Naive B cell (primary cell): ENCODE measurements around the gene RAD51B. TPM values are rescaled to one million over a fixed set of nuclear protein-coding genes. Genes with fewer than 3 reads are reported as not detected.

Experiments used
- ATAC-seq, 2 donors: fragments of 150-1000 bp; cut with Tn5 transposase; 2 replicates each; pipeline ENCODE4 v1.10.0; 2021; ENCODE audit warnings: low read depth in 2 of 2, mild to moderate bottlenecking in 2 of 2, moderate library complexity in 2 of 2
- DNase-seq: peaks from one replicate; pipeline ENCODE4 v3.0.0; 2022
- H3K27ac Mint-ChIP-seq, 6 donors: one replicate each; pipeline ENCODE4 v1.8.0; 2020 to 2022; ENCODE audit warnings: mild to moderate bottlenecking in 6 of 6, mixed read lengths in 6 of 6, moderate library complexity in 5 of 6, inconsistent platforms in 2 of 6
- H3K27me3 Mint-ChIP-seq, 3 donors: one replicate each; pipeline ENCODE4 v1.8.0; 2021 to 2022; ENCODE audit warnings: mixed read lengths in 3 of 3, mild to moderate bottlenecking in 1 of 3
- H3K36me3 Mint-ChIP-seq, 2 donors: one replicate each; pipeline ENCODE4 v1.8.0; 2020 to 2022; ENCODE audit warnings: mixed read lengths in 2 of 2, inconsistent platforms in 1 of 2, mild to moderate bottlenecking in 1 of 2
- H3K4me1 Mint-ChIP-seq, 3 donors: one replicate each; pipeline ENCODE4 v1.8.0; 2020 to 2022; ENCODE audit warnings: mixed read lengths in 3 of 3, inconsistent platforms in 1 of 3, mild to moderate bottlenecking in 1 of 3, moderate library complexity in 1 of 3
- H3K4me3 Mint-ChIP-seq, 8 donors: one replicate each; pipeline ENCODE4 v1.8.0; 2020 to 2022; ENCODE audit warnings: mild to moderate bottlenecking in 8 of 8, mixed read lengths in 8 of 8, moderate library complexity in 8 of 8, inconsistent platforms in 2 of 8
- H3K9me3 Mint-ChIP-seq, 7 donors: one replicate each; pipeline ENCODE4 v1.8.0; 2020 to 2022; ENCODE audit warnings: mixed read lengths in 7 of 7, mild to moderate bottlenecking in 5 of 7, inconsistent platforms in 2 of 7, moderate library complexity in 1 of 7
- polyA plus RNA-seq, 6 donors: library from polyadenylated mRNA; unstranded; fragments of 300-500 nt; fragmentation: Illumina TruSeq; gene quantifications; one replicate each; pipeline ENCODE4 v1.2.3, GENCODE V29; 2021; ENCODE audit warnings: low read depth in 6 of 6

The RAD51B gene
- polyA plus RNA-seq, 6 donors from 2014 or later, result 27.4 to 37.2 (median 31.8) TPM

GRCh38 chr14:68145539-68145938 lies 326.0 kb downstream of the RAD51B start:
- Mint-ChIP-seq H3K4me1 (peaks cover 3 to 8% (median 5%) of the 10 kb centered on the region in 3 donors), H3K9me3 (peaks cover 0 to 23% (median 10%) of the 10 kb centered on the region in 7 donors), H3K27me3 (no peaks in the 10 kb centered on the region), H3K36me3 (peaks cover 11 to 16% of the 10 kb centered on the region in 2 donors), H3K27ac (peak overlapping the region in 1 of 6 donors; percentile 5), H3K4me3 (no peak overlapping the region)
- ATAC-seq (no peak), DNase-seq (no peak)

GRCh38 chr14:68146818-68147217 lies 327.2 kb downstream of the RAD51B start:
- ATAC-seq (no peak), DNase-seq (no peak)
- no peaks in the 10 kb centered on the region for H3K27me3 Mint-ChIP-seq
- H3K4me1 Mint-ChIP-seq, result peaks cover 3 to 8% (median 5%) of the 10 kb centered on the region in 3 donors
- H3K27ac Mint-ChIP-seq, result no peak overlapping the region
- peaks cover 16 to 20% of the 10 kb centered on the region in 2 donors for H3K36me3 Mint-ChIP-seq
- no peak overlapping the region for H3K4me3 Mint-ChIP-seq
- peaks cover 4 to 32% (median 17%) of the 10 kb centered on the region in 7 donors for H3K9me3 Mint-ChIP-seq

- ATAC-seq, result no peak
- peaks cover 3 to 8% (median 5%) of the 10 kb centered on the region in 3 donors for H3K4me1 Mint-ChIP-seq
- no peak for DNase-seq
- no peaks in the 10 kb centered on the region for H3K27me3 Mint-ChIP-seq
- H3K36me3 Mint-ChIP-seq, result peaks cover 19 to 20% of the 10 kb centered on the region in 2 donors
- peaks cover 4 to 37% (median 20%) of the 10 kb centered on the region in 7 donors for H3K9me3 Mint-ChIP-seq
- no peak overlapping the region for H3K27ac Mint-ChIP-seq
- no peak overlapping the region for H3K4me3 Mint-ChIP-seq
These were observed 327.7 kb downstream of the RAD51B start for GRCh38 chr14:68147303-68147702.

DNA sequence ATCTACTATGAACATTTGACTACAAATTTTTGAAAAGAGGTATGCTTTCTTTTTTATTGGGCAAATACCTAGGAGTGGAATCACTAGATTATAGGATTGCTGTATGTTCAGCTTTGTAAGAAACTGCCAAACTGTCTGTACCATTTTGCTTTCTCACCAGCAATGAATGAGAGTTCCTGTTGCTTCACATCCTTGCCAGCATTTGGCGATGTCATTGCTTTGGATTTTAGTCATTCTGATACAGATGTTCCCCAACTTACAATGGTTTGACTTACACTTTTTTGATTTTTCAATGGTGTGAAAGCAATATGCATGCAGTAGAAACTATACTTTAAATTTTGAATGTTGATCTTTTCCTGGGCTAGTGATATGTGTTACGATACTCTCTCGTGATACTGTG lies 328.7 kb downstream of the RAD51B start:
- H3K27ac Mint-ChIP-seq, result no peak overlapping the region
- peaks cover 2 to 8% (median 5%) of the 10 kb centered on the region in 3 donors for H3K4me1 Mint-ChIP-seq
- H3K9me3 Mint-ChIP-seq, result peaks cover 7 to 46% (median 26%) of the 10 kb centered on the region in 7 donors
- DNase-seq, result no peak
- H3K27me3 Mint-ChIP-seq, result no peaks in the 10 kb centered on the region
- H3K4me3 Mint-ChIP-seq, result no peak overlapping the region
- peaks cover 20 to 21% of the 10 kb centered on the region in 2 donors for H3K36me3 Mint-ChIP-seq
- ATAC-seq, result no peak

GRCh38 chr14:68148763-68149162 lies 329.2 kb downstream of the RAD51B start:
- DNase-seq, result no peak
- H3K4me1 Mint-ChIP-seq, result peaks cover 1 to 8% (median 4%) of the 10 kb centered on the region in 3 donors
- no peaks in the 10 kb centered on the region for H3K27me3 Mint-ChIP-seq

GRCh38 chr14:68153275-68153674 lies 333.7 kb downstream of the RAD51B start:
- DNase-seq (no peak), ATAC-seq (no peak)
- H3K27me3 Mint-ChIP-seq, result no peaks in the 10 kb centered on the region
- H3K36me3 Mint-ChIP-seq, result peaks cover 19 to 25% of the 10 kb centered on the region in 2 donors
- no peak overlapping the region for H3K27ac Mint-ChIP-seq
- peaks cover 7 to 55% (median 30%) of the 10 kb centered on the region in 7 donors for H3K9me3 Mint-ChIP-seq
- no peak overlapping the region for H3K4me3 Mint-ChIP-seq
- peaks cover 0 to 4% (median 0%) of the 10 kb centered on the region in 3 donors for H3K4me1 Mint-ChIP-seq

More at GRCh38 chr14:68148763-68149162, 329.2 kb downstream of the RAD51B start:
- Mint-ChIP-seq H3K27ac (no peak overlapping the region), H3K9me3 (peaks cover 7 to 50% (median 28%) of the 10 kb centered on the region in 7 donors), H3K4me3 (no peak overlapping the region), H3K36me3 (peaks cover 20 to 24% of the 10 kb centered on the region in 2 donors)
- no peak for ATAC-seq

DNA sequence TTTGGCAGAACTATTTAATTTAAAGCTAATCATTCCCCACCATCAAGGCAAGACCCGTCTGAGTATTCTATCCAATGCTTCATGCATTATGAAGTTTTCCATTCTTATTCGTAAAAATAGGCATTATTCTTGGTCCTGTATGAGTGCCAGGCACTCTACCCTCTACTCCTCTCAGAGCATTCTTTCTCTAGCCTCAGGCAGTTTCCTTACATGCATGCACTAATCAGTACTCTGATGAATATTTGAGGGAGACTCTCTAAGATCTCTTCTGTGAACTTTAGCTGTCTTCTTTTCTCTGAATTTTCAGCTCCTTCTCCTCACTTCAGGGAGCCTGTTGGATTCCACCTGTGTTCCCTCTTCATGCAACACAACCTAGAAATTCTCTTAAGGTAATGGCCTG lies 334.7 kb downstream of the RAD51B start:
- H3K27me3 Mint-ChIP-seq, result no peaks in the 10 kb centered on the region
- no peak overlapping the region for H3K27ac Mint-ChIP-seq

GRCh38 chr14:68157971-68158371 lies 338.4 kb downstream of the RAD51B start:
- no peak for ATAC-seq
- no peak overlapping the region for H3K27ac Mint-ChIP-seq
- DNase-seq, result no peak
- H3K27me3 Mint-ChIP-seq, result no peaks in the 10 kb centered on the region
- H3K36me3 Mint-ChIP-seq, result peaks cover 4 to 12% of the 10 kb centered on the region in 2 donors
- H3K9me3 Mint-ChIP-seq, result peaks cover 0 to 18% (median 5%) of the 10 kb centered on the region in 7 donors
- H3K4me3 Mint-ChIP-seq, result no peak overlapping the region
- peaks cover 0 to 4% (median 0%) of the 10 kb centered on the region in 3 donors for H3K4me1 Mint-ChIP-seq

More for the DNA sequence above, 334.7 kb downstream of the RAD51B start:
- DNase-seq, result no peak
- no peak for ATAC-seq
- Mint-ChIP-seq H3K36me3 (peaks cover 9 to 21% of the 10 kb centered on the region in 2 donors), H3K4me1 (peaks cover 0 to 4% (median 0%) of the 10 kb centered on the region in 3 donors), H3K9me3 (peaks cover 7 to 45% (median 22%) of the 10 kb centered on the region in 7 donors), H3K4me3 (no peak overlapping the region)

GRCh38 chr14:68158640-68159039 lies 339.1 kb downstream of the RAD51B start:
- H3K27me3 Mint-ChIP-seq, result no peaks in the 10 kb centered on the region
- H3K9me3 Mint-ChIP-seq, result peaks cover 0 to 12% (median 3%) of the 10 kb centered on the region in 7 donors
- no peak for DNase-seq
- H3K36me3 Mint-ChIP-seq, result peaks cover 0 to 12% of the 10 kb centered on the region in 2 donors
- ATAC-seq, result no peak
- no peak overlapping the region for H3K27ac Mint-ChIP-seq
- no peak overlapping the region for H3K4me3 Mint-ChIP-seq
- no peaks in the 10 kb centered on the region for H3K4me1 Mint-ChIP-seq

DNA sequence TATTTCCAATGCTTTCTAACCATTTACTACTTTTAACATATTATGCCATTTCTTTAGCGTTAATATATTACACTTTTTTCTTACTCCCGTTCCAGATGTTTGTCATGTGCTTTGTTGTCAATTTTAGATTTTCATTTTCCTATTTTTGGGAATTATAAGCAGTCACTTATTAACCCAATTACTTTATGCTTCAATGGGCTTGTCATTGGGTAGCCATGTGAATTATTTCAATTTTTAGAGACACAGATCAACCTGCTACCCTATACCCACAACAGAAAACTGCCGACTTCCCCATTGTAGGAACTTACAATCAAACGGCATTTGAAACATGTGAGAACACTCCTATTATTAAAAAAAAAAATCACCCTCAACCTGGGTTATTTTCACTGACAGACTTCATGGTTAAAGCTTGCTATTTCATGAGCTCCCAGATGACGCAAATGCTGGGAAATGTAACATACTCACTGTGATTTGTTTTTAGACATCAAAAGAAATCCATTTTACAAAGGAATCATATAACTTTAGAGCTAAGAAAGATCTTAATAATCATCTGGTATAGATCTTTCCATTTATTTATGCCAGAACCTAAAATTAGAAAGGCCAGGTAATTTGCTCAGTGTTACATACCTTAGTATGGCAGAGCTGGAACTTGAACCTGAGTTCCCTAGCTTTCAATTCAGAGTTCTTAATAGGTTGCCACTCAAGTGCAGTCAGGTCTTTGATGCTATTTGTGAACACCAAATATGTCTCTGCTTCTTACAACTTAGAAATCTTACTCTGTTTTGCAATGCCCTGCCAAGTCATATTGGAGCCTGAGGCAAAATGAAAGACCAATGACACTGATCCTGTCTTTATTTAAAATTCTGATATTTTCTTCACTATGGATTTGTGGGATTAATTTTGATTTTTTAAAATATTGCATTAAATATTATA lies 340.4 kb downstream of the RAD51B start:
- Mint-ChIP-seq H3K27me3 (no peaks in the 10 kb centered on the region), H3K4me3 (no peak overlapping the region), H3K36me3 (peaks cover 0 to 2% of the 10 kb centered on the region in 2 donors), H3K9me3 (no peaks in the 10 kb centered on the region), H3K4me1 (no peaks in the 10 kb centered on the region), H3K27ac (no peak overlapping the region)
- no peak for ATAC-seq
- no peak for DNase-seq

DNA sequence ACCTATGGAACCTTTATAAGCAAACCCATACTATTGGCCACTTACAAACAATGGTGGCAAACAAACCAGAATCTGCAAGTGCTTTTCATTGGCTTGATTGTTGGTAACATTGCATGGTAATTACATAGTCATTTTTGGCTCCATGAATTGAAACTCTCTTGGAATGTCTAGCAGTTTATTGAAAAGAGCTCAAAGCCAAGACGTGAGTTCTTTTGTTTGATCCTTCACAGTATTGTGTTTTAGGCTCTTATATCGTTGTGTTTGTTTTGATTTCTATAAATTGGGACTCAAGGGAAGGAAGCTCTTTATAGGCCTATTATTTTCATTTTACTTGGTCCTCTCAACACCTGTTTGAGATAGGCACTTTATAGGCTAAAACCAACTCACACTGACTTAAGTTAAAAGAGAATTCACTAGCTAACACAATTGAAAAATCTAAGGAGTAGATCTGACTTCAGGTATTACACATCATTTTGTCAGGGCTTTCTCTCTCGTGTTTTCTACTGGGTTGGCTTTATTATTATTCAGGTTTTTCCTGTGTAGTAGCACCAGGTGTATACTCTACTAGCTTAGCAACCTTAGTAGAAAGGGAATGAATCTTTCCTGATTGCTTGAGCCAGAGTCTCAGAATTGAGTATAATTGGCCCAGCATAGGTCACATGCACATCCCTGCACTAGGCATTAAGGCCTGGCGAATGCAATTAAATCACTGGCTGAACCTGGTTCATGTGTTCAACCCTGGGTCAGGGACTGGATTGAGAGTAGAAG lies 341.4 kb downstream of the RAD51B start:
- Mint-ChIP-seq H3K27me3 (no peaks in the 10 kb centered on the region), H3K27ac (no peak overlapping the region), H3K4me1 (no peaks in the 10 kb centered on the region), H3K4me3 (no peak overlapping the region), H3K9me3 (no peaks in the 10 kb centered on the region), H3K36me3 (no peaks in the 10 kb centered on the region)
- DNase-seq, result no peak
- ATAC-seq, result no peak

- DNase-seq (no peak), ATAC-seq (no peak)
- no peaks in the 10 kb centered on the region for H3K4me1 Mint-ChIP-seq
- H3K9me3 Mint-ChIP-seq, result no peaks in the 10 kb centered on the region
- no peak overlapping the region for H3K27ac Mint-ChIP-seq
- H3K4me3 Mint-ChIP-seq, result no peak overlapping the region
- H3K27me3 Mint-ChIP-seq, result no peaks in the 10 kb centered on the region
- H3K36me3 Mint-ChIP-seq, result no peaks in the 10 kb centered on the region
These were observed 343.3 kb downstream of the RAD51B start for GRCh38 chr14:68162887-68163286.

DNA sequence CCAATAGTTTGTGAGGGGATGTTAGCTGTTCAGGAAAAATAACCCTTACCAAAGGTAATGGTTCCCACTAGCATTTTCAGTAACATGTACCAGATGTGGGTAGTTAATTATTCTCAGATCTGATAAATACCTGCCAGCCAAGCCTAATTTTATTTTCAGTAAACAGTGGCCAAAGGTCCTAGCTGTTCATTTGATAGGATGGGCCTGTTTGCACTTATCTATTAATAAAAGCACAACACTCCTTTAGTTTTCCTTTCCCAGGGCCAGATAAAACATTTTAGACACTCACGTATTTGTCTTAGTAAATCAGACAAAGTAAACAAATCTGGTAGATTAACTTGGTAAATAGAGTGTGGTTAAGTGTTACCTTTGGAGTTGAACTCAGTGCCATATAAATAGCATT lies 345.1 kb downstream of the RAD51B start:
- Mint-ChIP-seq H3K4me3 (no peak overlapping the region), H3K4me1 (no peaks in the 10 kb centered on the region), H3K27me3 (no peaks in the 10 kb centered on the region), H3K9me3 (no peaks in the 10 kb centered on the region), H3K27ac (peak overlapping the region in 1 of 6 donors; percentile 22), H3K36me3 (no peaks in the 10 kb centered on the region)
- ATAC-seq, result no peak
- DNase-seq, result no peak
